MCF 10A (cell line): ENCODE measurements around the gene KCNT1. TPM values are rescaled to one million over a fixed set of nuclear protein-coding genes. Genes with fewer than 3 reads are reported as not detected.

Experiments
- BruUV-seq: library from RNA; stranded (reverse); fragments of 400-500 nt; replicated peaks from 2 replicates; lab custom pipeline; 2021; lab: Mats Ljungman, UMichigan
- CTCF ChIA-PET: fragments of 300-600 bp; sonication (Branson Sonifier 250); formaldehyde crosslinking; extraction: SDS; loops from one replicate; lab custom pipeline; 2021; ENCODE audit warnings: antibody characterized with exemption, inconsistent platforms; lab: Yijun Ruan, JAX
- POLR2A ChIA-PET: fragments of 300-600, 350-650 bp; sonication (Branson Sonifier 250); formaldehyde crosslinking; extraction: SDS; loops from one replicate; lab custom pipeline; 2020; ENCODE audit warnings: antibody characterized with exemption, inconsistent platforms; lab: Yijun Ruan, JAX
- DNase-seq: peaks from one replicate; pipeline ENCODE4 v3.0.0-alpha.2; 2018; ENCODE audit not compliant: unreplicated experiment
- H3K27ac Mint-ChIP-seq: one replicate; pipeline ENCODE4 v1.8.0; 2022; ENCODE audit warnings: mild to moderate bottlenecking, low read depth, mixed read lengths; ENCODE audit not compliant: unreplicated experiment
- H3K27me3 Mint-ChIP-seq: one replicate; pipeline ENCODE4 v1.8.0; 2022; ENCODE audit warnings: mixed read lengths; ENCODE audit not compliant: insufficient read depth, unreplicated experiment
- H3K36me3 Mint-ChIP-seq: one replicate; pipeline ENCODE4 v1.8.0; 2022; ENCODE audit warnings: mild to moderate bottlenecking, moderate library complexity, mixed read lengths; ENCODE audit not compliant: insufficient read depth, unreplicated experiment
- H3K4me1 Mint-ChIP-seq: one replicate; pipeline ENCODE4 v1.8.0; 2022; ENCODE audit warnings: mixed read lengths; ENCODE audit not compliant: insufficient read depth, unreplicated experiment
- H3K4me3 Mint-ChIP-seq: one replicate; pipeline ENCODE4 v1.8.0; 2022; ENCODE audit warnings: mild to moderate bottlenecking, moderate library complexity, mixed read lengths; ENCODE audit not compliant: unreplicated experiment
- H3K9me3 Mint-ChIP-seq: one replicate; pipeline ENCODE4 v1.8.0; 2022; ENCODE audit warnings: mixed read lengths; ENCODE audit not compliant: unreplicated experiment
- CTCF ChIP-seq: fragments of 200-600 bp; IDR thresholded peaks from one replicate; pipeline ENCODE4 v1.8.0; 2022; ENCODE audit warnings: antibody characterized with exemption, mild to moderate bottlenecking; ENCODE audit not compliant: unreplicated experiment
- intact Hi-C: fragments of 100-400 bp; cut with micrococcal nuclease; formaldehyde crosslinking; loops from 2 replicates; pipeline ENCODE4 v1.14.1; 2022
- total RNA-seq: library from RNA; stranded (reverse); gene quantifications from 2 replicates; pipeline ENCODE4 v1.2.3, GENCODE V29; 2022

KCNT1 gene
- total RNA-seq, 1 experiment from 2014 or later = not detected

- BruUV-seq = no TSS peak
- H3K27me3 Mint-ChIP-seq = peaks cover 33% of the 10 kb centered on the region
- POLR2A ChIA-PET = interaction anchor here (0.6 kb wide), 1 partner anchor 13 kb away, joined by 3 read pairs; no protein-coding TSS in a partner anchor
These were observed 5.5 kb downstream of the KCNT1 start for GRCh38 chr9:135707252-135708138.

GRCh38 chr9:135708164-135708563, 6.2 kb downstream of the KCNT1 start:
- H3K4me1 Mint-ChIP-seq = no peaks in the 10 kb centered on the region
- H3K27me3 Mint-ChIP-seq = peaks cover 33% of the 10 kb centered on the region

More at GRCh38 chr9:135707252-135708138, 5.5 kb downstream of the KCNT1 start:
- intact Hi-C loops = loop anchor here (10.0 kb wide), 1 partner anchor 103 kb away; no protein-coding TSS in a partner anchor
- Mint-ChIP-seq H3K9me3 (no peaks in the 10 kb centered on the region), H3K4me1 (no peaks in the 10 kb centered on the region), H3K4me3 (peak overlapping the region; percentile 22), H3K27ac (no peak overlapping the region), H3K36me3 (no peaks in the 10 kb centered on the region)
- no peak for TF ChIP-seq CTCF
- CTCF ChIA-PET = no interaction called here
- DNase-seq = no peak

GRCh38 chr9:135711391-135711790, 9.4 kb downstream of the KCNT1 start:
- H3K9me3 Mint-ChIP-seq = no peaks in the 10 kb centered on the region
- H3K27me3 Mint-ChIP-seq = peaks cover 46% of the 10 kb centered on the region
- H3K36me3 Mint-ChIP-seq = no peaks in the 10 kb centered on the region
- no peak overlapping the region for H3K4me3 Mint-ChIP-seq
- BruUV-seq = no TSS peak
- ChIA-PET POLR2A (interaction anchor here (1.0 kb wide), 1 partner anchor 9 kb away, joined by 6 read pairs; no protein-coding TSS in a partner anchor), CTCF (interaction anchor here (0.6 to 1.4 kb wide), 2 partner anchors 9 to 62 kb away, joined by 3 to 7 read pairs; partner anchors contain the start of gene KCNT1)
- H3K27ac Mint-ChIP-seq = no peak overlapping the region
- no peaks in the 10 kb centered on the region for H3K4me1 Mint-ChIP-seq
- intact Hi-C loops = no loop called here
- TF ChIP-seq CTCF = no peak
- DNase-seq = no peak

More at GRCh38 chr9:135708164-135708563, 6.2 kb downstream of the KCNT1 start:
- H3K27ac Mint-ChIP-seq = no peak overlapping the region
- ChIA-PET CTCF (no interaction called here), POLR2A (interaction anchor here (0.6 kb wide), 1 partner anchor 12 kb away, joined by 3 read pairs; no protein-coding TSS in a partner anchor)
- H3K4me3 Mint-ChIP-seq = no peak overlapping the region
- intact Hi-C loops = loop anchor here (10.0 kb wide), 1 partner anchor 103 kb away; no protein-coding TSS in a partner anchor
- H3K9me3 Mint-ChIP-seq = no peaks in the 10 kb centered on the region
- H3K36me3 Mint-ChIP-seq = no peaks in the 10 kb centered on the region
- BruUV-seq = no TSS peak
- DNase-seq = no peak
- TF ChIP-seq CTCF = no peak

- POLR2A ChIA-PET = interaction anchor here (1.0 kb wide), 1 partner anchor 9 kb away, joined by 6 read pairs; no protein-coding TSS in a partner anchor
- H3K27ac Mint-ChIP-seq = no peak overlapping the region
These were observed 9.9 kb downstream of the KCNT1 start for GRCh38 chr9:135711881-135712280.

More at GRCh38 chr9:135711881-135712280, 9.9 kb downstream of the KCNT1 start:
- H3K9me3 Mint-ChIP-seq = no peaks in the 10 kb centered on the region
- CTCF ChIA-PET = interaction anchor here (0.6 to 1.4 kb wide), 2 partner anchors 9 to 63 kb away, joined by 3 to 7 read pairs; partner anchors contain the start of gene KCNT1
- no TSS peak for BruUV-seq
- DNase-seq = no peak
- TF ChIP-seq CTCF = no peak
- intact Hi-C loops = no loop called here
- H3K27me3 Mint-ChIP-seq = peaks cover 51% of the 10 kb centered on the region
- no peaks in the 10 kb centered on the region for H3K4me1 Mint-ChIP-seq
- H3K36me3 Mint-ChIP-seq = no peaks in the 10 kb centered on the region
- H3K4me3 Mint-ChIP-seq = no peak overlapping the region
